ENCODE results near the gene SNRPD3.
"Not testable (repeated sequence)": the region's sequence is repeated elsewhere in the genome, so short reads cannot be mapped to it uniquely, and the experiment has no call there.

Gene SNRPD3

GRCh38 chr22:24535348-24535747, 20.5 kb upstream of the SNRPD3 start:
- no peak for DNase-seq

GRCh38 chr22:24536089-24536488, 19.7 kb upstream of the SNRPD3 start:
- DNase-seq, result no peak

- DNase-seq, result no peak
Observed at GRCh38 chr22:24540470-24540869, 15.3 kb upstream of the SNRPD3 start.

DNA sequence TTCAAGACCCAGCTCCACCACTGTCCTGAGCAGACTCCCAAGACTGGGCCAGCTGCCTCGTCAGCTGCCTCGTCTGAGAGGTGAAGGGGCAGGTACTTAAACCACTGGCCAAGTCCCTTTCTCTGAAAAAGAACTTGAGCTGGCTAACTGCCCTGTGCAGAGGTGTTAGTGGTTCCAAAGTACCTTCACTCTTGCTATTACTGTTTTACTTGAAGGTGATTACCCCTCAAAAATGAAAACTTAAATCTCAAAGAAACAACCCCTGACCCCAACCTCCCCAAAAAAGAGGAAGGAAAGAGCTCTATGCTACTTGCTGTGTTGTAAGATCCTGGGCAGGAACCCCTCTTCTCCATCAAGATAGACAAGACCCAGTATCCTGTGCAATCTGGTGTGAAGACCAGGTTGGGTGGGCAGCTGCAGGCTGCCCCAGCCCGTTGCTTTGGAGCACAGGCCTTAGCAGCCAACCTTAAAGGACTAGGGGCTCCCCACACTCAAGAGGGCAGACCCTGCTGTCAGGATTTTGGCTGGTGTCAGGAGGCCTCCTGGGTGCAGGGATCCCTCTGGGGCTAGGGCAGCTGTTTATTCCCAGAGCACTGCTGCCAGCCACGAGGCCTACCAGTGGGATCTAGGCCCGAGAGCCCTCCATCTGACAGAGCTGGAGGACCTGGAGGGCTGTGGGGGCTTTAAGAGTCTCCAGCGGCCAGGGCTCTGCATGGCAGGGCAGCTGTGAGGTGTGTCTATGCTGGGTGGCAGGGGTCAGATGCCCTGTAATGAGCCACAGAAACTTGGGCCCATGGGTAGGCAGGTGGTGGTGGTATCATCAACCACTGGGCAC, 13.9 kb upstream of the SNRPD3 start:
- DNase-seq, result no peak

DNA sequence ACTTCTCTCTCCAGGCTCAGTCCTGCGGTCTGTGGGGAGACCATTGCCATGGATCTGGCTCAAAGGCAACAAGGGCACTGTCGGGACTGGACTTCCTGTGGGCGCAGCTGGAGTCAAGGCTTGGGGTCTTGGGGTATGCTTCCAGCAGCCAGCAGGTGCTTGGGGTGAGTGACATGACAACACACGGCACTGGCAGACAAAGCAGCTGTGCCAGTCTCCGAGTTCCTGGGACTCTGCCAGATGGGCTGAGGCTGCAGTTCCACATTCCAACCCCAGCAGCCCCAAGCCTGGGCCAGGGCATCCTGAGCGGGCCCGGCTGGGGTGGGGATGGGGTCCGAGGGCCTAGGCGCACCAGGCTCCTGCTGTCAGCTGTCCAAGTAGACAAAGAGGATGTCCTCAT, 13.2 kb upstream of the SNRPD3 start:
- DNase-seq, result peak in 1 of 2 experiments; percentile 36

- no peak for DNase-seq
Observed at GRCh38 chr22:24543185-24543601, 12.6 kb upstream of the SNRPD3 start.

GRCh38 chr22:24543679-24544243, 12.0 kb upstream of the SNRPD3 start:
- no peak for DNase-seq

- no peak for DNase-seq
Observed at GRCh38 chr22:24548812-24549211, 7.0 kb upstream of the SNRPD3 start.

GRCh38 chr22:24550028-24550901, 5.5 kb upstream of the SNRPD3 start:
- DNase-seq, result no peak

DNA sequence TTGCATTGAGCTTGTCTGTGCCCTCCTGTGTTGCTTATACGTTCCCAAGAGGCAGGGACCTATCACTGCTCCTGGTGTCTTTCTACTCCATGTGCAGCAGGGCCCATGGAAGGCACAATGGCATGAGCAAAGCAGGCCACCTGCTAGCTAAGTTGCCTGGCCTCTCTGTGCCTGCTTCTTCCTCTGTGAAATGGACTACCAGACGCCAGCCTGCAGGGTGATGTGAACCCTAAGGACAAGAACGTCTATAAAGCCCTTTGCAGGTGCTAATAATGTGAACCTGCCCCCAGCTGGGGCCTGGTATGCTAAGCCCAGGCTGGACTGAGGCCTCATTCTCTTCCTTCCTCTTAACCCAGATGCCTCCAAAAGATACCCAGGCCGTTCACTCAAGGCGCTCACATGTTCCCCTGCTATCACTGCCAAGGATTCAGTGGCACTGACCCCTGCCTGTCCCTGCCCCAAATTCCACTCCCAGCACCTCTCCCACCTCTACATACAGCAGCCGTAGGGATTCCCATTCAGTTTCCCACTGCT, 4.8 kb upstream of the SNRPD3 start:
- no peak for DNase-seq

DNA sequence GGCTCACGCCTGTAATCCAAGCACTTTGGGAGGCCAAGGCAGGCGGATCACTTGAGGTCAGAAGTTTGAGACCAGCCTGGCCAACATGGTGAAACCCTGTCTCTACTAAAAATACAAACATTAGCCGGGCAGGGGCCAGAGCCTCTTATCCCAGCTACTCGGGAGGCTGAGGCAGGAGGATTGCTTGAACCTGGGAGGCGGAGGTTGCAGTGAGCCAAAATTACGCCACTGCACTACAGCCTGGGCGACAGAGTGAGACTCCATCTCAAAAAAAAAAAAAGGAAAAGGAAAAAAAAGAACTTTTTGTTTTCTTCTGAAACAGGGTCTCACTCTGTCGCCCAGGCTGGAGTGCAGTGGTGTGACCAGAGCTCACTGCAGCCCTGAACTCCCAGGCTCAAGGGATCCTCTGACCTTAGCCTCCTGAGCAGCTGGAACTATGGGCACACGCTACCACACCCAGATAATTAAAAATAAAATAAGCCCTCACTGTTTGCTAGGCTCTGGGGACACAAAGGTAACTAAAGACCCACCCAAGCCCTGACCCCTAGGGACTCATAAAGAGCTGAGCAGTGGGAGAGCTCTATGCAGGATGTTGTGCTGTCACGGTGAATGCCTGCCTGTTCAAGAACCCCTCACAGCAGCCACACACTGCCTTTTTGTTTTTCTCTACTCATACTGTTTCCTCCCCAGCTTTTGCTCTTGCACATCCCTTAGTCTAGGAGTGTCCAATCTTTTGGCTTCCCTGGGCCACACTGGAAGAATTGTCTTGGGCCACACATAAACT, 3.1 kb upstream of the SNRPD3 start:
- DNase-seq, result not testable (repeated sequence)

DNA sequence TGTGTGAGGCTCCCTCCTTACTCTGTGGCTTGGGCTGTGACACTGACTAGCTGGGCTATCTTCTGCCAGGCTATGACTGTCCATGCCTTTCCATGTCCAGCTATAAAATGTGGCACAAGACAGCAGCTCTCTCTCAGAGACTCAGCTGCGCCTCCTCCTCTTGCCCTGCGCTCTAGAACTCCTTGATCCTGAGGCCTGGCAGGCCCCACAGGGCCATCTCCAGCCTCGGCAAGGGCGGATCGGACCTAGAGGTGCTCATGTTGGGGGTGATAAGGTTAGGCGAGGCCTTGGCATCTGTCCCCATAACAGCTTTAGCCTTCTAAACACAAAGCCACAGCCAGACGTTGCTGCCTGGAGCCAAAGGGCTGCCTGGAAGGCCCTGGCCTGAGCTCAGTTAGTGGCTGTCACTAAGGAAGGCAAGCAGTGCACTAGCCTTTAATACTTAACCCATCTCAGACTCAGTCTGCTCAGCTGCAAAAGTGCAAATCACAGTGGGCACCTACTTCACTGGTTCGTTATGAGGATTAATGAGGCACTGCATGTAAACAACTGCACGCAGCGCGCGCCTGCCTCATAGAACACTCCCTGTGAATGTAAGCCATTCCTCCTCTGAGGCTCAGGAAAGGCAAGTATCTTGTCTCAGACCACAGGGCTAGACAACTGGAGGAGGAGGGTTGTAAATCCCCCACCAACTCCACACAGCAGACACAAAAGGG, 2.0 kb upstream of the SNRPD3 start:
- peak in 1 of 2 experiments; percentile 12 for DNase-seq

DNA sequence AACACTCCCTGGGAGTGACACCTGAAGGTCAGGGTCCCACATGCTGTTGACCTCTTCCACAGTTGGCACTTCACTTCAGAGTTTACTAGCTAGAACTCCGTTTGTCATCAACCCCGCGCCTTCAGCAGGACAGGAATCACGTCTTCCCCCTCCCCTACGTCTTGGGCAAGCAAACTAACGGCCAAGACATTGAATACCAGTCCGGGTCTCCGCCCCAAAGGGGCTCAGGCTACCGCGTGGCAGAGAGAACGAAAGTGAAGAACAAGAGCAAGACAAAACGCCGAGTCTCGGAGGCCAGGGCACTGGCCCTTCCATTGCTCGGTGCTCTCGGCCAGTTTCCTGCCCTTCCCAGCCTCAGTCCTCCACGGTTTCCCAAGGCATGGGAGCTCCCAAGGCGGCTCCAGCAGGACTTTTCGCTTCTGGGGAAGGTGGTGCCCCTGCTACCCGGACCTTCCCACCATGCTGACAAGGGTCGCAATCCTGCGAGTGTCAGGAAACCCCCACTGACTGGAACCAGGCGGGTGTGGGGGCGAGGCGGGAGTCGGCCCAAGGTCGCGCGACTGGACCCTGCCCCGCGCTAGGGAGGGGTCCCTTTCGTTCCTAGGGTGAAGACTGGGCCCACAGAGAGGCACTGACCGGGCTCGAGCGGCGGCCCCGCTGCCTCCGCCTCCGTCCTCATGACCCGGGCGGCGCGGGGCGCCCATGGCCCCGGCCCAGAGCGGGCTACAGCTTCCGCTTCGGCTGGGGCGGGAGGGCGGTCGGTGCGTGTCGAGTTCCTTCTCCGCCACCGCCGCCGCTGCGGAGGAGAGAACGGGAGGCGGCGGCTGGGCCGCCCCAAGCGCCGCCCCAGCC, 1.3 kb upstream of the SNRPD3 start, which contains the start of gene GUCD1:
GUCD1 (minus strand) TSS at position 826 of the 852 bp plus-strand sequence; CDS start at position 679, 147 bp downstream.
- no peak for DNase-seq

GRCh38 chr22:24559471-24559870, 3.7 kb downstream of the SNRPD3 start:
- no peak for DNase-seq

- no peak for DNase-seq
Observed at GRCh38 chr22:24563246-24563645, 7.4 kb downstream of the SNRPD3 start.

DNA sequence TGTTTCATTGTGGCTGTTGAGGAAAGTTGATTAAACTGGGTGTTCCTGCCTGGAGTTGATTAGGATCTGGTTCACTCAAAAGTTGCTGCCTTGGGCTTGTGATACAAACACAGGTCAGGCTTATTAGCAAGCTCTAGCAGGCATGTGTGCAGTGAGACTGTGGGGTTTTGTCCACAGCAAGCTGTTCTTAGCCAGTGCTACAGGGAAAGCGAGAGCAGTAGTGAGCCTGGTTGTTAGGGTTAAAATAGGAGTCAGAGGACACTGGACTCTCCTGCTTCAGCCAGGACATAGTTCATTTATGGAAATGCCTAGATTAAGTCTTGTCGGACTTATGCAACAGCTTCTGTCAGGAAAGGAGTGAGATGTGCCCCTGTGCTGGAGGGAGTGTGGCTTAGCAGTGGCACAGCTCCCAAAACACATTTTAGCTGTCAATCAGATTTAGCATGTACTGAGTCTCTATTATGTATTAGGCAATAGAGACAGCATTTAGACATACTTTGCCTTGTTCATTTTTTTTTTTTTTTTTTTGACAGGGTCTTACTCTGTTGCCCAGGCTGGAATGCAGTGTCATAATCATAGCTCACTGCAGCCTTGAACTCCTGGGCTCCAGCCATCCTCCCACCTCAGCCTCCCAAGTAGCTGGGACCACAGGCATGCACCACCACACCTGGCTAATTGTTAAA, 8.7 kb downstream of the SNRPD3 start:
- no peak for DNase-seq

- DNase-seq, result no peak
Observed at GRCh38 chr22:24565077-24565476, 9.3 kb downstream of the SNRPD3 start.

- DNase-seq, result no peak
Observed at GRCh38 chr22:24566899-24567511, 11.2 kb downstream of the SNRPD3 start.

GRCh38 chr22:24567668-24568067, 11.9 kb downstream of the SNRPD3 start:
- DNase-seq, result no peak

DNA sequence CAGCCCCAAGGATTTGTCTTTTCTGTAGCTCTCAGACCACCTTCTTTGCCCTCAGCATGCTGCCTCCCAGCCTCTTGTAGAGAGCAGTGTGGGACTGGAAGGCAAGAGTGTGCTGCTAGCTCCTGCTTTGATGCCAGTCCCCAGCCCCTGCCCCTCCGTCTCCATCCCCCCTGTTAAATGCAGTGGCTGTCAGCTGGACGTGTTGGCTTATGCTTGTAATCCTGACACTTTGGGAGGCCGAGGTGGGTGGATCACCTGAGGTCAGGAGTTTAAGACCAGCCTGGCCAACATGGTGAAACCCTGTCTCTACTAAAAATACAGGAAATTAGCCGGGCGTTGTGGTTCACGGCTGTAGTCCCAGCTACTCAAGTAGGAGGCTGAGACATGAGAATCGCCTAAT, 15.5 kb downstream of the SNRPD3 start:
- no peak for DNase-seq
